Ovary (tissue), 9 donors: Measurements from ENCODE around the gene TMCC2. TPM values are rescaled to one million over a fixed set of nuclear protein-coding genes. Genes with fewer than 3 reads are reported as not detected.
A peak's percentile ranks its signal among the peaks of the same experiment; 100 is the strongest.

ENCODE experiments used
- DNase-seq, 5 donors: peaks; one replicate each; pipeline ENCODE4 v3.0.0-alpha.2; 2019 to 2020
- H3K27ac ChIP-seq, 2 donors: fragments of 200-600 bp; one replicate each; pipeline versions ENCODE4 v1.5.1 to v1.8.0; 2019 to 2022
- H3K27me3 ChIP-seq: fragments of 200-600 bp; one replicate; pipeline ENCODE4 v1.8.0; 2022
- H3K36me3 ChIP-seq: fragments of 200-600 bp; sonication (generic); one replicate; pipeline ENCODE4 v1.5.1; 2019
- H3K4me1 ChIP-seq: one replicate; pipeline ENCODE4 v1.8.1; 2013; ENCODE audit warnings: mild to moderate bottlenecking, moderate library complexity; ENCODE audit not compliant: insufficient read depth
- H3K4me3 ChIP-seq: fragments of 200-600 bp; sonication (generic); one replicate; pipeline ENCODE4 v1.5.1; 2017
- H3K9me3 ChIP-seq, 2 donors: fragments of 200-600 bp in 1 of 2; sonication (generic) in 1 of 2; one replicate each; pipeline versions ENCODE4 v1.5.1 to v1.8.1; 2013 to 2019; ENCODE audit warnings: mild to moderate bottlenecking in 1 of 2, moderate library complexity in 1 of 2
- EP300 ChIP-seq: sonication (generic); formaldehyde crosslinking; IDR thresholded peaks from one replicate; pipeline ENCODE4 v1.6.1; 2017; ENCODE audit warnings: antibody characterized with exemption
- POLR2A ChIP-seq: fragments of 450-650 bp; IDR thresholded peaks from one replicate; pipeline ENCODE4 v1.6.1; 2017; ENCODE audit warnings: antibody characterized with exemption, mild to moderate bottlenecking, moderate library complexity
- WGBS, 3 donors: extraction: QIAGEN DNeasy Blood & Tissue Kit in 1 of 3; methylation state at CpG; one replicate each; pipeline versions ENCODE4 v1.1.5 to v1.1.7; 2013 to 2017; 5-methylcytosine and 5-hydroxymethylcytosine counted together
- intact Hi-C, 4 donors: fragments of 100-400 bp; cut with DNase I; formaldehyde crosslinking; loops; one replicate each; pipeline versions ENCODE4 v1.11.0 to v1.15.1; 2022 to 2023
- polyA plus RNA-seq, 2 donors: library from polyadenylated mRNA; stranded (reverse); fragments of 200-250 nt in 1 of 2; fragments of 350-450 nt in 1 of 2; fragmentation: Illumina TruSeq in 1 of 2; extraction: RNeasy Lipid Tissue Mini Kit (QIAGEN cat#74804) in 1 of 2; gene quantifications; one replicate each; pipeline ENCODE4 v1.2.3, GENCODE V29; 2013 to 2014
- total RNA-seq, 7 donors: library from RNA; depleted of rRNA in 2 of 7; stranded (reverse); fragments of >200 nt in 2 of 7; fragmentation: NEBNext Ultra II Directional in 3 of 7; extraction: Animal tissue kit (Norgen Biotek cat#: 25700) in 3 of 7; gene quantifications; one replicate each; pipeline versions ENCODE4 v1.1.0 to v1.2.4, GENCODE V29; 2016 to 2023
- TF ChIP-seq, protein P1 (sequence below), 3 donors: fragments of 450-650 bp in 2 of 3; fragments of 200-600 bp in 1 of 3; IDR thresholded peaks; one replicate each; pipeline versions ENCODE4 v1.5.1 to v1.8.0; 2016 to 2022; ENCODE audit warnings: antibody characterized with exemption in 3 of 3, mild to moderate bottlenecking in 1 of 3
- donor health status: DM: no; HTN: no; CAD: no; lungs with moderate emphysema.
- donor health status: DM: no; HTN: no; CAD: no.
- donor health status: Bipolar disorder and iron deficiency.
- donor health status: DM: yes; HTN: yes; CAD: no.
- donor health status: DM: no; HTN: no; CAD: no.
- donor health status: DM: yes; HTN: yes; CAD: no.

TMCC2 gene
- total and polyA plus RNA-seq, 9 donors, result 2.3 to 11.0 (median 7.8) TPM

GRCh38 chr1:205317311-205317917, 89.7 kb downstream of the TMCC2 start:
- Histone ChIP-seq H3K27ac (no peak overlapping the region), H3K36me3 (no peaks in the 10 kb centered on the region), H3K4me1 (peaks cover 22% of the 10 kb centered on the region), H3K9me3 (no peaks in the 10 kb centered on the region), H3K27me3 (no peaks in the 10 kb centered on the region), H3K4me3 (no peak overlapping the region)
- TF ChIP-seq EP300 (no peak), POLR2A (no peak)
- TF ChIP-seq, protein P1, sequence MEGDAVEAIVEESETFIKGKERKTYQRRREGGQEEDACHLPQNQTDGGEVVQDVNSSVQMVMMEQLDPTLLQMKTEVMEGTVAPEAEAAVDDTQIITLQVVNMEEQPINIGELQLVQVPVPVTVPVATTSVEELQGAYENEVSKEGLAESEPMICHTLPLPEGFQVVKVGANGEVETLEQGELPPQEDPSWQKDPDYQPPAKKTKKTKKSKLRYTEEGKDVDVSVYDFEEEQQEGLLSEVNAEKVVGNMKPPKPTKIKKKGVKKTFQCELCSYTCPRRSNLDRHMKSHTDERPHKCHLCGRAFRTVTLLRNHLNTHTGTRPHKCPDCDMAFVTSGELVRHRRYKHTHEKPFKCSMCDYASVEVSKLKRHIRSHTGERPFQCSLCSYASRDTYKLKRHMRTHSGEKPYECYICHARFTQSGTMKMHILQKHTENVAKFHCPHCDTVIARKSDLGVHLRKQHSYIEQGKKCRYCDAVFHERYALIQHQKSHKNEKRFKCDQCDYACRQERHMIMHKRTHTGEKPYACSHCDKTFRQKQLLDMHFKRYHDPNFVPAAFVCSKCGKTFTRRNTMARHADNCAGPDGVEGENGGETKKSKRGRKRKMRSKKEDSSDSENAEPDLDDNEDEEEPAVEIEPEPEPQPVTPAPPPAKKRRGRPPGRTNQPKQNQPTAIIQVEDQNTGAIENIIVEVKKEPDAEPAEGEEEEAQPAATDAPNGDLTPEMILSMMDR (IDR thresholded peaks at IDR 0.05), result no peak
- DNase-seq, result peak; percentile 62 to 87 (median 80)
- intact Hi-C loops, result no loop called here
- WGBS, 3 donors, result 26 to 27% (median 27%) methylated on average over 7 of the region's 7 CpGs

- TF ChIP-seq POLR2A (no peak), EP300 (no peak)
- TF ChIP-seq, protein P1 (IDR thresholded peaks at IDR 0.05), result no peak
- 92 to 97% (median 93%) methylated on average over 6 of the region's 6 CpGs for WGBS, 3 donors
- Histone ChIP-seq H3K27ac (no peak overlapping the region), H3K27me3 (no peaks in the 10 kb centered on the region), H3K36me3 (no peaks in the 10 kb centered on the region), H3K4me3 (no peak overlapping the region), H3K4me1 (peaks cover 21% of the 10 kb centered on the region), H3K9me3 (no peaks in the 10 kb centered on the region)
- DNase-seq, result no peak
- intact Hi-C loops, result no loop called here
Observed at GRCh38 chr1:205318231-205318991, 90.7 kb downstream of the TMCC2 start.

DNA sequence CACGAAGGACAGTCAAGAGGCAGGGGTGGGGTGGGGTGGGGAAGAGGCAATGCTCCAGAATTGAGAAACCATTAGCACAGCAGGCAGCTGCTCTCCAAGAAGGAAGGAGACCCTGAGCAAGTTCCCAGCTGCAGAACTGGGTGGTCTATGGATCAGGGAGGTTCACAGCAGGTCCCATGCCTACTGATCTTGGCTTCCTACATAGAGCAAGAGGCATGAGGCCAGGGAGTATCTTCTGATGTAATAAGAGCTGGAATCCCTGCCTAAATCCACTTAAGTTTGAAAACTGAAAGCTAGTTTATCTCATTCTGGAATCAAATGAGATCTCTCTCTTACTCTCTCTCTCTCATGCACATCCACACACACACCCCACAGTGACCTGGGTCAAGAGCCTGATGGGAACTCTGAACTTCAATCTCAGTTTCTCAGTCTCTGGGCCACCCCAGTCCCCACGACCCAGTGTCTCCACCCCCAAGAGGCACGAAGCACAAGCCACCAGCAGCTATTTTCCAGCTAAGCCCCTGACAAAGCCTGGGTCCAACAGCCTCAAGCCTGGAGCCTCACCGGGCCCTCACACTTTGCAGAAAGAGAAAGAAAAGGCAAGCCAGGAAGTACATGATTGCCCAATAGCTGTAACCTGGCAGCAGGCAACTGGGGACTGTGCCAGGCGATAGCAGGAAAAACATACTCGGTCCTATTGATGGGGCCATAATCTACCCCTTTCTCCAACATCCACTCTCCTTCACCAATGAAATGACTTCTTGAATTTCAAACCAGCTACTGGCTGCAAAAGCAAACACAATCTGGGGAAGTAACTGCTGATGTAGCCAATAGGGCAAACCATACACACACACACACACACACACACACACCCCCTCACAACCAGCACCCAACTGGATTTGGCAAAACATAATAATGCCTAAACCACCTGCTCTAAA, 91.6 kb downstream of the TMCC2 start:
- peak; percentile 59 to 77 (median 76) for DNase-seq
- Histone ChIP-seq H3K9me3 (no peaks in the 10 kb centered on the region), H3K4me1 (peaks cover 15% of the 10 kb centered on the region), H3K36me3 (no peaks in the 10 kb centered on the region), H3K4me3 (no peak overlapping the region), H3K27me3 (no peaks in the 10 kb centered on the region), H3K27ac (no peak overlapping the region)
- intact Hi-C loops, result loop anchor here in 1 of 4 donors (5.0 kb wide), 1 partner anchor 42 kb away; no protein-coding TSS in a partner anchor
- WGBS, 3 donors, result 42 to 56% (median 44%) methylated on average over 6 of the region's 6 CpGs
- TF ChIP-seq EP300 (no peak), POLR2A (no peak)
- TF ChIP-seq, protein P1 (IDR thresholded peaks at IDR 0.05), result no peak
